HG02763 (cell line): Measurements from ENCODE around the gene GUCY2D.
"Not testable (repeated sequence)": the region's sequence is repeated elsewhere in the genome, so short reads cannot be mapped to it uniquely, and the experiment has no call there.

Experiments used
- ATAC-seq: cut with Tn5 transposase; IDR thresholded peaks from one replicate; pipeline ENCODE4 v1.9.1; 2021; ENCODE audit warnings: mild to moderate bottlenecking, moderate library complexity; ENCODE audit not compliant: unreplicated experiment

Gene GUCY2D

GRCh38 chr17:8001976-8002720 lies at the start of gene GUCY2D:
Gene GUCY2D, plus strand, starts transcription at chr17:8002615. Its CDS starts 433 bp downstream, at chr17:8003048.
- ATAC-seq: no peak

GRCh38 chr17:7953266-7953665 lies 49.1 kb upstream of the GUCY2D start:
- not testable (repeated sequence) for ATAC-seq

- ATAC-seq: no peak
Measured at GRCh38 chr17:7955414-7956227, 46.8 kb upstream of the GUCY2D start.

GRCh38 chr17:7956228-7956965 lies 46.0 kb upstream of the GUCY2D start:
- no peak for ATAC-seq

- no peak for ATAC-seq
Measured at GRCh38 chr17:7959503-7960253, 42.7 kb upstream of the GUCY2D start.

GRCh38 chr17:7961421-7961820 lies 41.0 kb upstream of the GUCY2D start:
- ATAC-seq: no peak

- no peak for ATAC-seq
Measured at GRCh38 chr17:7967751-7968150, 34.7 kb upstream of the GUCY2D start.

GRCh38 chr17:7969433-7969832 lies 33.0 kb upstream of the GUCY2D start:
- ATAC-seq: no peak

GRCh38 chr17:7971651-7972050 lies 30.8 kb upstream of the GUCY2D start:
- no peak for ATAC-seq

- no peak for ATAC-seq
Measured at GRCh38 chr17:7972131-7972785, 30.2 kb upstream of the GUCY2D start.

GRCh38 chr17:7974638-7975131 lies 27.7 kb upstream of the GUCY2D start:
- no peak for ATAC-seq

- ATAC-seq: no peak
Measured at GRCh38 chr17:7977039-7977438, 25.4 kb upstream of the GUCY2D start.

GRCh38 chr17:7977805-7978204 lies 24.6 kb upstream of the GUCY2D start:
- no peak for ATAC-seq

- ATAC-seq: no peak
Measured at GRCh38 chr17:7982173-7982572, 20.2 kb upstream of the GUCY2D start.

- ATAC-seq: no peak
Measured at GRCh38 chr17:7982666-7983065, 19.7 kb upstream of the GUCY2D start.

GRCh38 chr17:7984904-7985303 lies 17.5 kb upstream of the GUCY2D start:
- ATAC-seq: no peak

- no peak for ATAC-seq
Measured at GRCh38 chr17:7987112-7987893, 15.1 kb upstream of the GUCY2D start.

- ATAC-seq: no peak
Measured at GRCh38 chr17:7988750-7989178, 13.7 kb upstream of the GUCY2D start.
